Esophagus (tissue), 2 donors: ENCODE results near the gene TICAM1. TPM values are rescaled to one million over a fixed set of nuclear protein-coding genes. Genes with fewer than 3 reads are reported as not detected.

Experiments
- H3K27ac ChIP-seq, 2 donors: one replicate each; pipeline ENCODE4 v1.5.1; 2013; ENCODE audit warnings: low read depth in 2 of 2, mild to moderate bottlenecking in 2 of 2, inconsistent platforms in 1 of 2, low read length in 1 of 2, moderate library complexity in 1 of 2
- H3K27me3 ChIP-seq, 2 donors: one replicate each; pipeline ENCODE4 v1.6.1; 2013; ENCODE audit warnings: low read length in 2 of 2, control low read depth in 1 of 2, mild to moderate bottlenecking in 1 of 2; ENCODE audit not compliant: insufficient read depth in 2 of 2, control insufficient read depth in 1 of 2
- H3K36me3 ChIP-seq, 2 donors: one replicate each; pipeline ENCODE4 v1.6.1; 2013; ENCODE audit warnings: low read length in 1 of 2; ENCODE audit not compliant: control insufficient read depth in 2 of 2, insufficient read depth in 2 of 2
- H3K4me1 ChIP-seq, 2 donors: one replicate each; pipeline ENCODE4 v1.6.1; 2013; ENCODE audit warnings: low read length in 1 of 2; ENCODE audit not compliant: control insufficient read depth in 2 of 2, insufficient read depth in 2 of 2
- H3K4me3 ChIP-seq, 2 donors: one replicate each; pipeline ENCODE4 v1.5.1; 2013; ENCODE audit warnings: low read length in 2 of 2, mild to moderate bottlenecking in 2 of 2, low read depth in 1 of 2, moderate library complexity in 1 of 2
- H3K9me3 ChIP-seq, 2 donors: one replicate each; pipeline ENCODE4 v1.6.1; 2013; ENCODE audit warnings: mild to moderate bottlenecking in 2 of 2, low read depth in 1 of 2, low read length in 1 of 2, moderate library complexity in 1 of 2; ENCODE audit not compliant: control insufficient read depth in 2 of 2, insufficient read depth in 1 of 2
- WGBS, 2 donors: extraction: QIAGEN DNeasy Blood & Tissue Kit; methylation state at CpG; one replicate each; pipeline ENCODE4 v1.1.7; 2013; 5-methylcytosine and 5-hydroxymethylcytosine counted together
- polyA plus RNA-seq, 2 donors: library from polyadenylated mRNA; stranded (reverse); fragments of 200-250 nt; gene quantifications; one replicate each; pipeline ENCODE4 v1.2.3, GENCODE V29; 2013
- donor health status: healthy with polysubstance abuse.
- donor health status: Bipolar disorder and iron deficiency.

The TICAM1 gene
- polyA plus RNA-seq, 2 donors, result 40.8 to 50.4 TPM

GRCh38 chr19:4776436-4777211 lies 54.9 kb downstream of the TICAM1 start:
- Histone ChIP-seq H3K27me3 (no peaks in the 10 kb centered on the region), H3K4me1 (peaks cover 0 to 4% of the 10 kb centered on the region in 2 donors), H3K4me3 (no peak overlapping the region), H3K27ac (no peak overlapping the region), H3K9me3 (peaks cover 0 to 4% of the 10 kb centered on the region in 2 donors), H3K36me3 (no peaks in the 10 kb centered on the region)
- 44 to 46% methylated on average over 14 of the region's 14 CpGs for WGBS, 2 donors

- H3K27ac ChIP-seq, result no peak overlapping the region
- 59 to 70% methylated on average over 5 of the region's 5 CpGs for WGBS, 2 donors
- peaks cover 0 to under 1% of the 10 kb centered on the region in 2 donors for H3K9me3 ChIP-seq
- no peak overlapping the region for H3K4me3 ChIP-seq
- H3K4me1 ChIP-seq, result peaks cover 0 to 4% of the 10 kb centered on the region in 2 donors
- no peaks in the 10 kb centered on the region for H3K27me3 ChIP-seq
- no peaks in the 10 kb centered on the region for H3K36me3 ChIP-seq
These were observed 55.8 kb downstream of the TICAM1 start for GRCh38 chr19:4775627-4776152.

GRCh38 chr19:4774136-4774535 lies 57.4 kb downstream of the TICAM1 start:
- no peak overlapping the region for H3K4me3 ChIP-seq
- no peaks in the 10 kb centered on the region for H3K36me3 ChIP-seq
- no peaks in the 10 kb centered on the region for H3K27me3 ChIP-seq
- no peak overlapping the region for H3K27ac ChIP-seq
- H3K4me1 ChIP-seq, result peaks cover 0 to 4% of the 10 kb centered on the region in 2 donors
- H3K9me3 ChIP-seq, result no peaks in the 10 kb centered on the region
- 52 to 57% methylated on average over 3 of the region's 3 CpGs for WGBS, 2 donors

DNA sequence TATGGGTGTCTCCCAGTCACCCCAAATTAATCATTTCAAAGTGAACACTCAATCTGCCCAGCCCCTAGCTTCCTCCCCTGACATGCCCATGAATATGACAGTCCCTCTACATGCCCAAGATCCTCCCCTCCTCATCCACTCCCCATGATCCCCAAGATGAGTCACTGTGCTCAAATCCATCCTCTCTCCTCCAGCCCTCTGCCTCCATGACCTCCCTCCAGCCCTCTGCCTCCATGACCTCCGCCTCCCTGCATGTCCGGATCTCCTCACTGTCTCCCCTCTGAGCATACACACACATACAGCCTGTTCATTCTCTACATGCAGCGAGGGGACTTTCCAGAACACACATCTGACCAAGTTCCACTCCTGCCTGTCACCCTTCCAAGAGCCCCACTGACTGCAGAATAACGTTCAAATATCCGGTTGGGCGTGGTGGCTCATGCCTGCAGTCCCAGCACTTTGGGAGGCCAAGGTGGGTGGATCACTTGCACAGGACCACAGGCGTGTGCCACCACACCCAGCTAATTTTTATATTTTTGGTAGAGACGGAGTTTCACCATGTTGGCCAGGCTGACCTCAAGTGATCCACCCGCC lies 58.4 kb downstream of the TICAM1 start:
- H3K36me3 ChIP-seq, result no peaks in the 10 kb centered on the region
- no peaks in the 10 kb centered on the region for H3K27me3 ChIP-seq
- 51 to 54% methylated on average over 9 of the region's 9 CpGs for WGBS, 2 donors
- H3K9me3 ChIP-seq, result no peaks in the 10 kb centered on the region
- no peak overlapping the region for H3K4me3 ChIP-seq
- H3K27ac ChIP-seq, result no peak overlapping the region
- peaks cover 0 to 4% of the 10 kb centered on the region in 2 donors for H3K4me1 ChIP-seq

DNA sequence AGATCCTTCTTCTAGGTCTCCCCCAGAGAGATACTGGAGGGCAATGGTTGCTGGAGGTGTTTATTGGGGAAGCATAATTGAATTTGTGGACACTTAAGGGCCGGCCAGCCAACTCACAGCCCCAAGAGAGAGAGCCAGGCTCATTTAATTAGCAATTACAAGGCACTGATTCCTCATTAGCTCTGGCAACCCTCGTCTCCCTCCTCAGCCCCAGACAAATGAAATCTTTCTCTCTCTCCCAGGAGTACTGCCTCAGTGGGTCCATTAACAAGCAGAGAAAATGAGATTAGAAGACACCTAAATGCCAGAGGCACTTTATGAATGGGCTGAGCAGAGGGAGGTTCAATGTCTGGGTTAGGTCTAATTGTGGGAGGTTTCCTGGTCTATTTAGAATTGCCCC lies 58.9 kb downstream of the TICAM1 start:
- Histone ChIP-seq H3K4me1 (peaks cover 0 to 4% of the 10 kb centered on the region in 2 donors), H3K36me3 (no peaks in the 10 kb centered on the region), H3K27ac (no peak overlapping the region), H3K27me3 (no peaks in the 10 kb centered on the region), H3K9me3 (no peaks in the 10 kb centered on the region), H3K4me3 (no peak overlapping the region)
- WGBS, 2 donors, result 41 to 53% methylated on average over 2 of the region's 2 CpGs

DNA sequence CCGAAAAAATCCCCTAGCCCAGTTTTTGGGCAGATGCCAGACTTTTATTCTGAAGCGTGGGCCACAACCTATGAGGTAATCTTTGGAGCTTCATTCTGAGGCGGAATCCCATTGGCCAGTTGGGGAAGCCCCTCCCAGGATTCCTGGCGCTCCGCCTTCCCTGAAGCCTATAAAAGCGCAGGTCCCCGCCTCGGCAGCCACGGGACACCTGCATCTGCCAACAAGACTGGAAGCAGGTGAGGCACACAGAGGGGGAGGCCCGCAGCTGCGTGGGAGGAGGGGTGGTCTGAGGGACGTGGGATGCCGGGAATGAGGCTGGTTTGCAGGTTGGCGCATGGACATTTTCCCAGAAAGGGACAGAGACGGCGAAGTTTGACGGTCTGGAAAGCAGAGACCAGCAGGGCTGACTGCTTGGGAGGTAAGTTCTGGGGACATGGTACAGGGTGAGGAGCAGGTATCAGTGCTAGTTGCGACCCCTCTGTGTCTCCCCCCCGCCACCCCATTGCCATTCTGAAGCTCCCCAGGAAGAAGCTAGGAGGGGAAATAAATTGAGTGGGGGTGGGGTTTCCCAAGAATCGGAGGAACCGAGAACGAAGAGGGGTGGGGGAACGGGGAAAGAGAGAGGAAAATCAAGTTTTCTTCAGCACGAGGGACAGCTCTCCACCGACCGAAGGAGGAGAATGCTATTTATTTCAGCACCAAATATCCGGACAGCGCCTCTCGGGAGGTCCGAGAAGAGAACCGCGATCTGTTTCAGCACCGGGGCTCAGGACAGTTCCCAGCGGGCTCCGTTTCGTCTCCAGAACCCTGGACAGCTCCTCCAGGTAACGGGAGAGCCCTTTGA lies 62.4 kb downstream of the TICAM1 start:
- whole genome bisulfite sequencing, 2 donors, result 9 to 13% methylated on average over 37 of the region's 37 CpGs
- H3K9me3 ChIP-seq, result no peaks in the 10 kb centered on the region

More for the DNA sequence above, 62.4 kb downstream of the TICAM1 start:
- no peak overlapping the region for H3K27ac ChIP-seq
- peaks cover 0 to 4% of the 10 kb centered on the region in 2 donors for H3K4me1 ChIP-seq
- H3K36me3 ChIP-seq, result no peaks in the 10 kb centered on the region
- no peaks in the 10 kb centered on the region for H3K27me3 ChIP-seq
- no peak overlapping the region for H3K4me3 ChIP-seq

Other genes with a start within 250 kb of the TICAM1 start
- gene TNFAIP8L1, start 192.2 kb downstream of the TICAM1 start, polyA plus RNA-seq, result 1 to 10 TPM; 4.2 to 4.7 TPM
- gene MYDGF, start 161.4 kb downstream of the TICAM1 start, polyA plus RNA-seq, result 10 to 100 TPM; 22.9 to 67.5 TPM
- gene DPP9, start 107.9 kb downstream of the TICAM1 start, polyA plus RNA-seq, result 10 to 100 TPM; 24.3 to 29.2 TPM
- 1 to 10 TPM; 5.2 to 6.1 TPM for gene FEM1A, start 40.0 kb downstream of the TICAM1 start, polyA plus RNA-seq
- gene PLIN3, start 36.0 kb upstream of the TICAM1 start, polyA plus RNA-seq, result 100 to 1,000 TPM in 1 of 2 donors, 10 to 100 TPM in 1; 96.5 to 142 TPM
- gene ARRDC5, start 71.2 kb upstream of the TICAM1 start, polyA plus RNA-seq, result under 1 TPM; 0.08 to 0.31 TPM
- 1 to 10 TPM; 7.8 to 10.0 TPM for gene UHRF1, start 77.8 kb upstream of the TICAM1 start, polyA plus RNA-seq
- 10 to 100 TPM; 10.7 to 26.7 TPM for gene KDM4B, start 137.4 kb upstream of the TICAM1 start, polyA plus RNA-seq